Frontal cortex (tissue), 4 donors: Measurements from ENCODE around the gene TTLL10. TPM values are rescaled to one million over a fixed set of nuclear protein-coding genes. Genes with fewer than 3 reads are reported as not detected.
"Not testable (repeated sequence)": the region's sequence is repeated elsewhere in the genome, so short reads cannot be mapped to it uniquely, and the experiment has no call there.

Experiments used
- DNase-seq, 2 donors: peaks; one replicate each; pipeline ENCODE4 v3.0.0; 2012; ENCODE audit warnings: low spot score in 2 of 2
- FAIRE-seq: peaks from 2 replicates; lab custom pipeline; 2012; peaks lifted over from hg19 to GRCh38; lab: Jason Lieb, UNC
- total RNA-seq: library from RNA; depleted of rRNA; stranded (reverse); fragments of >200 nt; gene quantifications from one replicate; pipeline ENCODE4 v1.2.3, GENCODE V29; 2014
- donor health status: control.
- donor health status: control.
- donor health status: control.

TTLL10 gene
- total RNA-seq, 1 donor from 2014 or later = not detected

DNA sequence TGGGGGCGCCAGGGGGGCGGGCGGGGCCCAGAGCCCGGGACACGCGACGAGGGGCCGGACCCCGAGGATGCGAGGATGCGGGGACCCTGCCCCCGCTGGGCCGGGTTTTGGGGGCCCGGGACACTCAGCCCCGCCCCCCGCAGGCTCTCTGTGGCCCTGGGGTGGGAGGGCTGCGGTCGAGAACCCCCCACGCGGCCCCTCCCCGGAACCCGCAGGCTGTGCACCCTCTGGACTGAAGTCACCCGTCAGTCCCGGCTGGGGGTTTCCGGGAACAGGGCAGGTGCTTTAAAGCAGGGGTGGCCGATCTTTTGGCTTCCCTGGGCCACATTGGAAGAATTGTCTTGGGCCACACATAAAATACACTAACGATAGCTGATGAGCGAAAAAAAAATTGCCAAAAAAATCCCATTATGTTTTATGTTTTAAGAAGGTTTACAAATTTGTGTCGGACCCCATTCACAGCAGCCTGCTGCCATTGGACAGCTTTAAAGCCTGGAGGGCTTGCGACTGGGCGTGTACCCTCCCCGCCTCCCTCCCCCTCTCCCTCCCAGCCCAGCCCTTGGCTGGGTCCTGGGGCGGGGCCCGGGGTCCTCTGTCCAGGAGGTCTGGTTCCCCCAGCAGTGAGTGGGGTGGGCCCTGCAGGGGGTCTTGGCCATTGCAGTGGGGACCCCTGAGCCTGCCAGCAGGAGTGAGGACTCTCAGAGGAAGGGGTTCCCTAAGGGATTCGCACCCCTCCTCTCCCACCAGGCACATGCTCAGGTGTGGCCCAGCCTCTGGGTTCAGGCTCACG lies 36.2 kb upstream of the TTLL10 start:
- no peak for DNase-seq

DNA sequence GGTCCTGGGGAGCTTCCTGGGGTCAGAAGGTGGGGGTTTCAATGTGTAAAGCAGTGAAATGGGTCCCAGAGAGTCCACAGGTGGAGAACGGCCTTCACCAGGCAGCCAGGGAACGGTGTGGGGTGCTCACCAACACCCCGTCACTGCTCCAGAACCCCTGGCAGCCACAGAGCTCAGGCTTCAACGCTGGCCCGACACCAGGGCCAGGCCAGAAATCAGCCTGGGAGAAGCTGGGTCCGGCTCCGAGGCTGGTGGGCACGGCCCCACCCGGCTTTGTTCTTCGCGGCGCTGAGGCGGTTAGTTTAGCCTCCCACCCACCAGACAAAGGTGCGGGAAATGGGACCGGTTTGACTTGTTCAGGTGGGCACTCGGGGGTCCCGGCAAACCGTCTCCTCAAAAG lies 33.0 kb upstream of the TTLL10 start:
- no peak for DNase-seq
- FAIRE-seq = no peak

More for the DNA sequence above, 36.2 kb upstream of the TTLL10 start:
- FAIRE-seq = no peak

DNA sequence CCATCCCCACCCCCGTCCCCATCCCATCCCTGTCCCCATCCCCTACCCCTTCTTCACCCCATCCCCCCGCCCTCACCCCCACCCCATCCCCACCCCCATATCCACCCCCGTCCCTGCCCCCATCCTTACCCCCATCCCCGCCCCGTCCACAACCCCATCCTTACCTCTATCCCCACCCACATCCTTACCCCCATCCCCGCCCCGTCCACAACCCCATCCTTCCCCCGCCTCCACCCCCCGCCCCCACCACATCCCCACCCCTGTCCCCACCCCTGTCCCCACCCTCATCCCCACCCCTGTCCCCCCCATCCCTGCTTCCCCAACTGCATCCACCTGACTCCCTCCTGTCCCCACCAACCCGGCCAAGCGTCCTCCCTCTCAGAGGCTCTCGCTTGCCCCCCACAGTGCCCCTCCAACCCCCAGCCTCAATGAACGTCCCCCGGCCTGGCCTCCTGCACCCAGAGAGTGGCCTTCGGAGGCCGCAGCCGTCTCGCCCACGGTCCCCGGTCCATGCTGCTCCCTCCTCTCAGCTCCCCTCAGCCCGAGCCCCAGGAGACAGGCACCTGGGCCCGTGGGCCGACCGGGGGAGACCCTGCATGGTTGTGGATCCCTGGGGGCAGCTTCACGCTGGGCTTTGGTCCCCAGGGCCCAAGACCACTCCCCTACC lies 32.3 kb upstream of the TTLL10 start:
- no peak for DNase-seq
- FAIRE-seq = no peak

DNA sequence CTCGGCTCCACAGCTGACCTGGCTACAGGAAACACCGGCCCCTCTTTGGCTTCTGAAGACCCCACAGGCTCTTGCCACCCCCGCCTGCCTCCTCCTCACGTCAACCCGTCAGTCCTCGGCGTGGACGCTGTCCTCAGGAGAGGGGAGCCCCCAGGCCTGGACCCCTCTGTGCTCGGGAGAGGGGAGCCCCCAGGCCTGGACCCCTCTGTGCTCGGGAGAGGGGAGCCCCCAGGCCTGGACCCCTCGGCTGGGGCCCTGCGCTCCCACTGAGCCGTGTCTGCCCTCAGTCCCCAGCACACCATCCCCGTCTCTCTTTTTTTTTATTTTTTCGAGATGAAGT lies 31.8 kb upstream of the TTLL10 start:
- DNase-seq (no peak), FAIRE-seq (no peak)

DNA sequence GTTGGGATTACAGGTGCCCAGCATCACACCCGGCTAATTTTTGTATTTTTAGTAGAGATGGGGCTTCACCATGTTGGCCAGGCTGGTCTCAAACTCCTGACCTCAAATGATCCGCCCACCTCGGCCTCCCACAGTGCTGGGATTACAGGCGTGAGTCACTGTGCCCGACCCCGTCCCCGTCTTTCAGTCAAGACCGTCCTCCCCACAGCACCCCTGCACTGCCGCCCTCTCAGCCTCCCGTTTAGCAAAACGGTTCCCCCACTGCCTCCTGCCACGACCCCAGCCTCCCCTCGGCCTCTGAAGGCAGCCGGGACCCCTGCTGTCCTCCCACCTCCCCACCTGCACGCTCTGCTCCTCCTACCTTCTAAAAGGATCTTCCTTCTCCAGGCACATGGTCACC lies 31.3 kb upstream of the TTLL10 start:
- DNase-seq = not testable (repeated sequence)

DNA sequence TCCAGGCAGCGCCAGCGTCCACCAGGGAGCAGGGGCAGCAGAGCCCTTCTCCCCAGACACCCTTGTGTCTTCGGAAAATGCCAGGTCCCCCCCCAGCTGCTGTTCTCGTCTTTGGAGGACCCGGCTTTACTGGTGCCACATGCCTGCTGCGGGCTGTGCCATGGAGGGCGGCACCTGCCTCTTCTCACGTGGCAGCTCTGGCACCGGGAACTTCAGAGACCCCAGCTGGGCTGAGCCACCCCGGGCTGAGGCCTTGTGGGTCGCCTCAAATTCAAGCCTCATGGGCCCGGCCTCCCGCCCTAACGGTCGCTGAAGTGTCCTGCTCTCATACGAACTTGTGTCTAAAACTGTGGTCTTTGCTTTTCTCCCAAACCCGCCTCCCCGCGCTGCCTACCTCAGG lies 30.8 kb upstream of the TTLL10 start:
- no peak for DNase-seq
- FAIRE-seq = no peak

More for the DNA sequence above, 31.3 kb upstream of the TTLL10 start:
- FAIRE-seq = not testable (repeated sequence)

DNA sequence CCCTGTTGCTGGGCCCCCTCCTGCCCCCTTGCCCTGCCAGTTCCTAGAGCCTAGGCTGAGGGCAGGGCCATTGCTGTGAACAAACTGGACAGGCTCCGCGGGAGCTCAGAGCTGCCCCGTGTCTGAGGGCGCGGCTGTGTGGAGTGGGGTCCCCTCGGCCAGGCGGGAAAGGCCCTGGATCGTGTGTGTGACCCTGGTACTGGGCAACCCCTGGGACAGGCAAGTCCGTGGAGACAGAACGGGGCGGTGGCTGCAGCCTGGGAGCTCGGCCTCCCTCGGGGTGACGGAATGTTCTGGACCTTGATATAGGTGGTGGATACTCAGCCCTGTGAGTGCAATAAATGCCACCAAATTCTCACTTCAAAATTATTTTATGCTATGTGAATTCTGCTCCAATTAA lies 30.0 kb upstream of the TTLL10 start:
- no peak for DNase-seq
- no peak for FAIRE-seq

DNA sequence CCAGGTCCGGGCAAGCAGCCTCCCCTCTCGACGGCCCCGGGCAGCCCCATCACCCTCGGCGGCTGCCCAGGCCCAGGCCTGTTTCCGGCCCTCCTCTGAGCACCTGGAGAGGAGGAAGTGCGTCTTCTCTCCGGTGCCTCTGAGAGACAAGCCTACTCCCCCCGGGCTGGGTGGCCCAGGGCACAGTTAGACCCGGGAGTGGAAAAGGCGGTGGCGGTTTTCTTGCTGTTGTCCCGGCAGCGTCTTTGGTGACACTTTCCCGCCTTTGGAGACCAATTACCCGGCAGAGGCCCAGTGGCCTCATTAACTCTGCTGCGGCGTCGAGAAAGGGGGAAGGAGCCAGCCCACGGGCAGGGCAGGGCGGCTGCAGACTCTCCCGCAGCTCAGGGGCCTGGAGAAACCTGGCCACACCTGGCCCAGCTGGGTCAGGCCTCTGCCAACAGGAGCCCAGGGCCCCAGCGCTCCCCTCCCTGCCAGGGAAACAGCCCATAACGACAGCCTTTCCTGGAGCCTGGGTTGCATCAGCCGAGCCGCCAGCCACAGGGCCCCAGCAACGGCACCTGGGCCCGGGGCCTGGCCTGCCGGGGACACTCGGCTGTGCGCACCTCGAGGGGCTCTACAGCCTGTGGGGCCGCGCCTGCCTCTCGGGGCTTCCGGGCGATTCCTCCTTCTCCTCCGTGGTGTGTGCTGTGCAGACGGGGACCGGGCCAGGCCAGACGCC lies 29.4 kb upstream of the TTLL10 start:
- FAIRE-seq (no peak), DNase-seq (no peak)

DNA sequence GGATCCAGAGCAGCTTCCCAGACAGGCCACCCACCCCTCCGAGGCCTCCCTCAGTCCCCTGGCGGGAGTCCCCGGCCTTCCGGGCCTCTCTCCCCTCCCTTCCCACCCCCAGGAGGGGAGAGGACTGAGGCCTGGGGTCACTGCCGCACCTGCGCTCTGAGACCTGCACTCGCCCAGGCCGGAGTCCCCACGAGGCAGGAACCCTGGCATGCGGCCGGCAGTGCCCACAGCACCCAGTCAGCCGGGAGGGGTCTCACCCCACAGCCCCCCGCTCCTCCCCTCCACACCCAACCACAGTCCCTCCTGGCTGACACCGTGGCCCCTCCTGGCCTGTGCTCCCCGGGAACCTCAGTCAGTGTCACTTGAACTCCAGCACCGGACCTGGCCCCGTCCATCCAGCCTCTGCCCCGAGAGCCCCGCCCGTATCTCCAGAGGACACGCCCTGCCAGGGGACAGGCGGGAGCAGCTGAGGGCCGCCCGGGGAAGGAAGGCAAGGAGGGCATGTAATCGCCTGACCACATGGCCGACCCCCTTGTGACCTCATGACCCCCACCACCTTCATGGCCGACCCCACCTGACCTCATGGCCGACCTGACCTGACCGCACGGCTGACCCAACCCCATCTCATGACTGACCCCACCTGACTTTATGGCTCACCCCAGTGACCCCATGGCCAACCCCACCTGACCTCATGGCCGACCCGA lies 28.7 kb upstream of the TTLL10 start:
- no peak for DNase-seq
- FAIRE-seq = no peak

DNA sequence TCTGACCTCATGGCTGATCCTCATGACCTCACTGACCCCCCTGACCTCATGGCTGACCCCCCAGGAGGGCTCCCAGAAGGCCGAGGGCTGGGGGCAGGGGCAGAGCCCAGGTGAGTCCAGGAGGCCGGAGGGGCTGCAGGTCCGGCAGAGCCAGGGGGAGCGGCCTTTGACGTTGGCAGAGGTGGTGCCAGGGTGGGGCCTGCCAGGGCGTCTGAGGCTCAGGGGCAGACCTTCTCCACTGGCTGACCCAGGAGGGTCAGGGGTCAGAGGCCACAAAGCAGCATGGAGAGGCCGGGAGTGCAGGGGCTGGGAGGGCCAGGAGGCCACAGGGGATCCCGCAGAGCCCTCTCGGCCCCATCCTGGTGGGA lies 28.1 kb upstream of the TTLL10 start:
- no peak for FAIRE-seq
- DNase-seq = no peak

DNA sequence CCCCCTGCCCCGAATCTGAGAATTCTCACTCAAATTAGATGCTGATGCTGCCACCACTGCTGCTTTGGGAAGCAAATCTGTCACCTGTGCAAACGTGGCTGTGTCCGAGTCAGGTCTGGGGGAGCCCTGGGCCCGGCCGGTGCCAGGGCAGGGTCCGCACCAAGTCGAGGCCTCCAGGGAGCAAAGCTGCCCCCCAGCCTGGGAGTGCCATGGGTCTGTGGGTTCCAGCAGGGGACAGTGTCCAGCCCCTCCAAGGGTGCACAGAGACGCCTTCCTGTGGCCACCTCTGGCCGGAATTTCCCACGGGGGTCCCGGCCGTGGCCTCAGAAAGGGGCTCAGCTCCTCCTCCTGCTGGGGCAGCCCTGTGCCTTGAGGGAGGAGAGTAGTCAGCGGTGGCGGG lies 27.7 kb upstream of the TTLL10 start:
- DNase-seq (no peak), FAIRE-seq (no peak)

DNA sequence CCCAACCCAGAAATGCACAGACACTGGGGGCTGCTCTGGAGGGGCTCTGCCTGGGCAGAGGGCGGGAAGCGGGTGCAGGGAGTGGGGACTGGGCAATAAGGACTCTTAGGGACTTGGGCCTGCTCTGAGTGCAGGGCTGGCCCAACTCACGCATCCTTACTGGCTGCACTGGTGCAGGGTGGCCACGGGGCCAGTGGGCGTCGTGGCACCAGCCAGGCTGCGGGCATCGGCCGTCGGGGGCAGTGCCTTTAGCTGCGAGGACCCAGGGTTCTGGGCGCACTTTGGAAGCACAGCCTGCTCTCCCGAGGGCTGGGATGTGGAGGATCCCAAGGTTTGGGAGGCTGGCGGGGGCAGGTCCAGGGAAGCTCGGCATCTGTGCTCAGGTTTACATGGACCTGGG lies 27.1 kb upstream of the TTLL10 start:
- DNase-seq (no peak), FAIRE-seq (no peak)

DNA sequence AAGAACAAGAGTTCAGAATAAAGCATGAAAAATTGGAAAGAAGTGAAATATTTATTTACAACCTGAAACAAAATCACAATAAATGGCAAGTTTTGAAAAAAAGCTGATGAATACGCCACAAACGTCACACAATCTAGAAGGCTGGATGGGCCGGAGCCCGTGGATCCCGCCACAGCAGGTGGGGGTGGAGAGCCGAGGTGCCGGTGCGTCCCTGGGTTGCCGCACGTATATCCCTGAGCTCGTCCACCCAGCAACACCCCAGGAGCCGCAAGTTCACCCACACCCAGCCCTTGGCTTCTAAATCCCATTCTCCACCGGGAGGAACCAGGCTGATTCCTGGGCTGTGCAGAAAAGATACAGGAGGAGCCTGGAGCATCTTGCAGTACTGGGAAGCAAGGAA lies 25.6 kb upstream of the TTLL10 start:
- DNase-seq (no peak), FAIRE-seq (no peak)

DNA sequence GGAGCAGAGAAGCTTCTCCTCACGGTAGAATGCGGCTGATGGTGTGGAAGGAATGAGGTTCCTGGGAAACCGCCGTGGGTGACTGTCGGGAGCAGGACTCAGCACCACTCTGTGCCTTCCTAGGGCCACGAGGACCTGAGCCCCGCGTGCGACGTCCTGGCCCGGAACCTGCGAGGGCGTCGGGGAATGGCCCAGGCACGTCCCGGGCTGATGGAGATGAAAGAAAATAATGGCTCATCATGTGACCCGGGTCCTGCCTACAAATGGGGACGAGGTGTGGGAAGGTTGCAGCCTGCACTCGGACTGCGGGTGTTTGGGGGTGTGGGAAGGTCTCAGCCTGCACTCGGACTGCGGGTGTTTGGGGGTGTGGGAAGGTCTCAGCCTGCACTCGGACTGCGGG lies 25.1 kb upstream of the TTLL10 start:
- DNase-seq (no peak), FAIRE-seq (no peak)

DNA sequence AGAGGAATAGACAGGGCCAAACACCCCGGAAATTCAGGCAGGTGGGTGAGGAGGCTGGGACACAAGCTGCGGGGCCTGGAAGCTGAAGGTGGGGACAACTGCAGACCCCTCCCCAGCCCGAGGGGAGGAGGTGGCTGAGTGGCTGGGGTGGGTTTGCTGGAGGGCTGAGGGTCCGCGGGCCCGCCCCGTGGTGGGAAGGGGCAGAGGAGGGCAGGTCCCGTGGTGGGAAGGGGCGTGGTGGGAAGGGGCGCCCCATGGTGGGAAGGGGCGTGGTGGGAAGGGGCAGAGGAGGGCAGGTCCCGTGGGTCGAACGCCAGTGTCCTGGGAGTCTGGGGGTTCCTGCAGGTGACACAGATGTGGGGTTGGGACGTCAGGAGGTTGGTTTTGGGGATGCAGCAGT lies 24.3 kb upstream of the TTLL10 start:
- no peak for FAIRE-seq

DNA sequence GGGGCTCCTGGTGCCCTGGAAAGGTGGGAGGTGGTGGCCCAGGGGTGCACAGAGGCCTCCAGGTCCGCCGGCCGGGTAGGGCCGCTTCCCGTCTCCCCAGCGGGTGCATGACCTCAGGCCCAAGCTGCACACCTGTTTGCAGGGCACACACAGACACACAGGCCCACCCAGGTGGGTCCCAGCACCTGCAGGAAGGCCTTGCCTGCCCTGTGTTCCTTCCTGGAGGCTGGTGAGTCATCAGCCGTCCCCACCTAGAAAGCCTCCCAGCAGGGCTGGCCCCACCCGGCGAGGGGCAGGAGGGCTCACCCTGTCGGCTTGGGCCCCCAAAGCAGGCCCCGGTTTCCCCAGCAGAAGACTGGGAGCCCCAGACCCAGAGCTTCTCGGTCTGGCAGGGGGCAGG lies 23.6 kb upstream of the TTLL10 start:
- no peak for DNase-seq
- no peak for FAIRE-seq

More for the DNA sequence above, 24.3 kb upstream of the TTLL10 start:
- no peak for DNase-seq

DNA sequence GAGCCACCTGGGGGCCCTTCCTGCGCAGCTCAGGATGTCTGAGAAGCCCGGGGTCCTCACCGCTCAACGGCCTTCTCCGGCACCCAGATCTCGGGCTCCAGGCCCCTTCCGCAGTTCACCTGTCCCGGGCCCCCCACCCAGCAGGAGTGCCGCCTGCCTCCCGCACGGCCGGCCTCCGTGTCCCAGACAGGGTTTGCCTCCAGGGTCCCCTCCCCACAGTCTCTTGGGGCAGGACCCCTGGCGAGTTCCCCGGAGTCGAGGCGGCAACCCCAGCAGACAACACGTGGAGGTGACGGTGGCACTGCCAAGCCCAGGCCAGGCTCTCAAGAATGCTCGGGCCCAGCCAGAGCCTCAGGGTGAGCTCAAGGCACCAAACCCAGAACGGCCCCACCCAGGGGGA lies 22.4 kb upstream of the TTLL10 start:
- FAIRE-seq = no peak

DNA sequence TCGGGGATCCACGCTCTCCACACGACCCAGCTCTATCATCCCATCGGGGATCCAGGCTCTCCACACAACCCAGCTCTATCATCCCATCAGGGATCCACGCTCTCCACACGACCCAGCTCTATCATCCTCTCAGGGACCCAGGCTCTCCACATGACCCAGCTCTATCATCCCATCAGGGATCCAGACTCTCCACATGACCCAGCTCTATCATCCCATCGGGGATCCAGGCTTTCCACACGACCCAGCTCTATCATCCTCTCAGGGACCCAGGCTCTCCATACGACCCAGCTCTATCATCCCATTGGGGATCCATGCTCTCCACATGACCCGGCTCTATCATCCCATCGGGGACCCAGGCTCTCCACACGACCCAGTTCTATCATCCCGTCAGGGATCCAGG lies 21.2 kb upstream of the TTLL10 start:
- not testable (repeated sequence) for DNase-seq, FAIRE-seq

More for the DNA sequence above, 22.4 kb upstream of the TTLL10 start:
- DNase-seq = no peak

DNA sequence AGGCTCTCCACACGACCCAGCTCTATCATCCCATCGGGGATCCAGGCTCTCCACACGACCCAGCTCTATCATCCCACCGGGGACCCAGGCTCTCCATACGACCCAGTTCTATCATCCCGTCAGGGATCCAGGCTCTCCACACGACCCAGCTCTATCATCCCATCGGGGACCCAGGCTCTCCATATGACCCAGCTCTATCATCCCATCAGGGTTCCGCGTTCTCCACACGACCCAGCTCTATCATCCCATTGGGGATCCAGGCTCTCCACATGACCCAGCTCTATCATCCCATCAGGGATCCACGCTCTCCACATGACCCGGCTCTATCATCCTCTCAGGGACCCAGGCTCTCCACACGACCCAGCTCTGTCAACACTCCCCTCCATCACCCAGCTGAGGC lies 20.5 kb upstream of the TTLL10 start:
- not testable (repeated sequence) for FAIRE-seq

DNA sequence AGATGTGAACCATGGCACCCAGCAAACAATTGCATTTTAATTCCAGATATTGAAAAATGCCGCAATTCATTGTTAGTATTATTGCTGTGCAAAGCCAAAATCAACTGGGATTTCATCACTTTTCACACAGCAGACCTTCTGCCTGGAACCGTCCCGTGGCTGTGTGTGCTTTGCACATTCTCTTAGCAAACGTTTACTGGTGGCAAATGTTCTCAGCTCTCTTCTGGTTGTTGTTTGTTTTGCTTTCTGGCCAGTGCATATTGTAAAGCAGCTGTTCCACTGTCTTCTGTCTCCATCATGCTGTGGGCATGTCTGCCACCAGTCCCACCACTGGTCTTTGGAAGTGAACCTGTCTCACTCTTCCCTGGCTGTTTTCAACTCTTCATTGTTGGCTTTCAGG lies 19.8 kb upstream of the TTLL10 start:
- DNase-seq = no peak
- FAIRE-seq = no peak

More for the DNA sequence above, 20.5 kb upstream of the TTLL10 start:
- DNase-seq = not testable (repeated sequence)
